Liver (tissue), 9 donors: ENCODE data around the gene CABLES1. TPM values are rescaled to one million over a fixed set of nuclear protein-coding genes. Genes with fewer than 3 reads are reported as not detected.
"Not testable (repeated sequence)": the region's sequence is repeated elsewhere in the genome, so short reads cannot be mapped to it uniquely, and the experiment has no call there.

Experiments used
- DNase-seq: peaks from one replicate; pipeline ENCODE4 v3.0.0-alpha.2; 2017; ENCODE audit warnings: low spot score
- H3K27ac ChIP-seq, 2 donors: one replicate each; pipeline ENCODE4 v1.7.0; 2013; ENCODE audit warnings: inconsistent platforms in 2 of 2, low read length in 2 of 2, control low read depth in 1 of 2, low read depth in 1 of 2, mild to moderate bottlenecking in 1 of 2
- H3K27me3 ChIP-seq, 4 donors: one replicate each; pipeline versions ENCODE4 v1.6.1 to v1.7.0; 2013; ENCODE audit warnings: low read length in 3 of 4, inconsistent platforms in 1 of 4, mild to moderate bottlenecking in 1 of 4, moderate library complexity in 1 of 4; ENCODE audit not compliant: control insufficient read depth in 4 of 4, insufficient read depth in 4 of 4
- H3K36me3 ChIP-seq, 4 donors: one replicate each; pipeline versions ENCODE4 v1.6.1 to v1.7.0; 2013; ENCODE audit warnings: low read length in 3 of 4, mild to moderate bottlenecking in 3 of 4, low read depth in 1 of 4, moderate library complexity in 1 of 4; ENCODE audit not compliant: control insufficient read depth in 4 of 4, insufficient read depth in 3 of 4
- H3K4me1 ChIP-seq, 4 donors: one replicate each; pipeline versions ENCODE4 v1.6.1 to v1.7.0; 2013; ENCODE audit warnings: low read length in 3 of 4, mild to moderate bottlenecking in 3 of 4, moderate library complexity in 1 of 4; ENCODE audit not compliant: control insufficient read depth in 4 of 4, insufficient read depth in 4 of 4
- H3K4me3 ChIP-seq, 3 donors: one replicate each; pipeline versions ENCODE4 v1.6.1 to v1.7.0; 2013; ENCODE audit warnings: low read length in 3 of 3, control low read depth in 1 of 3, low read depth in 1 of 3, mild to moderate bottlenecking in 1 of 3
- H3K9ac ChIP-seq, 2 donors: one replicate each; pipeline ENCODE4 v1.7.0; 2013; ENCODE audit warnings: low read length in 2 of 2, mild to moderate bottlenecking in 2 of 2, moderate library complexity in 2 of 2, control low read depth in 1 of 2, low read depth in 1 of 2
- H3K9me3 ChIP-seq, 4 donors: one replicate each; pipeline versions ENCODE4 v1.6.1 to v1.7.0; 2013; ENCODE audit warnings: low read length in 3 of 4; ENCODE audit not compliant: control insufficient read depth in 4 of 4
- ATF3 ChIP-seq: IDR thresholded peaks from 2 replicates; pipeline ENCODE4 v1.6.1; 2016; ENCODE audit warnings: antibody characterized with exemption
- EGR1 ChIP-seq, 2 donors: IDR thresholded peaks; 2 replicates each; pipeline ENCODE4 v1.6.1; 2016 to 2018; ENCODE audit warnings: antibody characterized with exemption in 2 of 2, low read depth in 2 of 2
- FOXA1 ChIP-seq: IDR thresholded peaks from 2 replicates; pipeline ENCODE4 v1.6.1; 2016; ENCODE audit warnings: antibody characterized with exemption
- FOXA2 ChIP-seq: IDR thresholded peaks from 2 replicates; pipeline ENCODE4 v1.6.1; 2016; ENCODE audit warnings: antibody characterized with exemption
- GABPA ChIP-seq, 2 donors: IDR thresholded peaks in 1 of 2; conservative IDR thresholded peaks in 1 of 2; 2 replicates each; pipeline ENCODE4 v1.6.1; 2016; ENCODE audit warnings: antibody characterized with exemption in 2 of 2, mild to moderate bottlenecking in 1 of 2, moderate library complexity in 1 of 2
- HNF4A ChIP-seq, 2 donors: conservative IDR thresholded peaks; 2 replicates each; pipeline ENCODE4 v1.6.1; 2016; ENCODE audit warnings: antibody characterized with exemption in 2 of 2, mild to moderate bottlenecking in 2 of 2
- HNF4G ChIP-seq: IDR thresholded peaks from 2 replicates; pipeline ENCODE4 v1.6.1; 2016; ENCODE audit warnings: antibody characterized with exemption
- JUND ChIP-seq, 2 donors: IDR thresholded peaks; 2 replicates each; pipeline ENCODE4 v1.6.1; 2016; ENCODE audit warnings: antibody characterized with exemption in 2 of 2
- NR2F2 ChIP-seq: IDR thresholded peaks from 2 replicates; pipeline ENCODE4 v1.6.1; 2016; ENCODE audit warnings: antibody characterized with exemption
- RAD21 ChIP-seq, 2 donors: IDR thresholded peaks; 2 replicates each; pipeline ENCODE4 v1.6.1; 2016; ENCODE audit warnings: antibody characterized with exemption in 2 of 2, mild to moderate bottlenecking in 2 of 2
- RXRA ChIP-seq, 2 donors: IDR thresholded peaks; 2 replicates each; pipeline ENCODE4 v1.6.1; 2017 to 2018; ENCODE audit warnings: antibody characterized with exemption in 2 of 2, mild to moderate bottlenecking in 1 of 2
- TAF1 ChIP-seq: conservative IDR thresholded peaks from 2 replicates; pipeline ENCODE4 v1.6.1; 2016; ENCODE audit warnings: antibody characterized with exemption, mild to moderate bottlenecking
- WGBS: extraction: QIAGEN DNeasy Blood & Tissue Kit; methylation state at CpG from one replicate; pipeline ENCODE4 v1.1.7; 2013; 5-methylcytosine and 5-hydroxymethylcytosine counted together
- polyA plus RNA-seq, 2 donors: library from polyadenylated mRNA; stranded (reverse) in 1 of 2; unstranded in 1 of 2; fragments of 200-250 nt in 1 of 2; fragments of >200 nt in 1 of 2; fragmentation: Nextera tagmentation in 1 of 2; extraction: Ambion mirVana in 1 of 2; gene quantifications; one replicate each; pipeline versions ENCODE4 v1.2.1 to v1.2.3, GENCODE V29; 2013 to 2015
- total RNA-seq, 2 donors: library from RNA; depleted of rRNA; stranded (reverse); fragments of >200 nt; gene quantifications; one replicate each; pipeline ENCODE4 v1.2.3, GENCODE V29; 2014
- TF ChIP-seq, protein P1 (sequence below): fragments of 150-350 bp; IDR thresholded peaks from 2 replicates; pipeline ENCODE4 v1.5.1; 2017; ENCODE audit warnings: improper control_type of control experiment, low read depth, low read length; ENCODE audit not compliant: missing input control
- TF ChIP-seq, protein P2 (sequence below): IDR thresholded peaks from 2 replicates; pipeline ENCODE4 v1.6.1; 2016; ENCODE audit warnings: antibody characterized with exemption
- TF ChIP-seq, protein P3 (sequence below): IDR thresholded peaks from 2 replicates; pipeline ENCODE4 v1.6.1; 2016; ENCODE audit warnings: antibody characterized with exemption, mild to moderate bottlenecking
- donor health status: healthy.
- donor health status: healthy.
- donor health status: healthy.
- donor health status: healthy.
- donor health status: healthy.

The CABLES1 gene
- total and polyA plus RNA-seq, 4 donors: 3.3 to 8.9 (median 4.5) TPM

- DNase-seq: no peak
- no peaks in the 10 kb centered on the region for H3K36me3 ChIP-seq
- 94% methylated on average over 7 of the region's 7 CpGs for WGBS
- no peaks in the 10 kb centered on the region for H3K4me1 ChIP-seq
- no peaks in the 10 kb centered on the region for H3K9me3 ChIP-seq
- no peak overlapping the region for H3K4me3 ChIP-seq
- no peak overlapping the region for H3K27ac ChIP-seq
- no peak for TF ChIP-seq ATF3
- TF ChIP-seq EGR1 (IDR thresholded peaks at IDR 0.05; ENCODE audit: low read depth in 2 of 2): no peak
- TF ChIP-seq TAF1: no peak
- no peak for TF ChIP-seq GABPA (IDR thresholded peaks at IDR 0.05 in 1 of 2, conservative IDR thresholded peaks at IDR 0.05 in 1 of 2)
- TF ChIP-seq JUND (IDR thresholded peaks at IDR 0.05): no peak
- no peak for TF ChIP-seq FOXA1
- TF ChIP-seq, protein P1, sequence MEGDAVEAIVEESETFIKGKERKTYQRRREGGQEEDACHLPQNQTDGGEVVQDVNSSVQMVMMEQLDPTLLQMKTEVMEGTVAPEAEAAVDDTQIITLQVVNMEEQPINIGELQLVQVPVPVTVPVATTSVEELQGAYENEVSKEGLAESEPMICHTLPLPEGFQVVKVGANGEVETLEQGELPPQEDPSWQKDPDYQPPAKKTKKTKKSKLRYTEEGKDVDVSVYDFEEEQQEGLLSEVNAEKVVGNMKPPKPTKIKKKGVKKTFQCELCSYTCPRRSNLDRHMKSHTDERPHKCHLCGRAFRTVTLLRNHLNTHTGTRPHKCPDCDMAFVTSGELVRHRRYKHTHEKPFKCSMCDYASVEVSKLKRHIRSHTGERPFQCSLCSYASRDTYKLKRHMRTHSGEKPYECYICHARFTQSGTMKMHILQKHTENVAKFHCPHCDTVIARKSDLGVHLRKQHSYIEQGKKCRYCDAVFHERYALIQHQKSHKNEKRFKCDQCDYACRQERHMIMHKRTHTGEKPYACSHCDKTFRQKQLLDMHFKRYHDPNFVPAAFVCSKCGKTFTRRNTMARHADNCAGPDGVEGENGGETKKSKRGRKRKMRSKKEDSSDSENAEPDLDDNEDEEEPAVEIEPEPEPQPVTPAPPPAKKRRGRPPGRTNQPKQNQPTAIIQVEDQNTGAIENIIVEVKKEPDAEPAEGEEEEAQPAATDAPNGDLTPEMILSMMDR: no peak
- no peak for TF ChIP-seq HNF4G
- TF ChIP-seq HNF4A (conservative IDR thresholded peaks at IDR 0.05): no peak
- TF ChIP-seq RAD21 (IDR thresholded peaks at IDR 0.05): no peak
- TF ChIP-seq FOXA2: no peak
- TF ChIP-seq, protein P2, sequence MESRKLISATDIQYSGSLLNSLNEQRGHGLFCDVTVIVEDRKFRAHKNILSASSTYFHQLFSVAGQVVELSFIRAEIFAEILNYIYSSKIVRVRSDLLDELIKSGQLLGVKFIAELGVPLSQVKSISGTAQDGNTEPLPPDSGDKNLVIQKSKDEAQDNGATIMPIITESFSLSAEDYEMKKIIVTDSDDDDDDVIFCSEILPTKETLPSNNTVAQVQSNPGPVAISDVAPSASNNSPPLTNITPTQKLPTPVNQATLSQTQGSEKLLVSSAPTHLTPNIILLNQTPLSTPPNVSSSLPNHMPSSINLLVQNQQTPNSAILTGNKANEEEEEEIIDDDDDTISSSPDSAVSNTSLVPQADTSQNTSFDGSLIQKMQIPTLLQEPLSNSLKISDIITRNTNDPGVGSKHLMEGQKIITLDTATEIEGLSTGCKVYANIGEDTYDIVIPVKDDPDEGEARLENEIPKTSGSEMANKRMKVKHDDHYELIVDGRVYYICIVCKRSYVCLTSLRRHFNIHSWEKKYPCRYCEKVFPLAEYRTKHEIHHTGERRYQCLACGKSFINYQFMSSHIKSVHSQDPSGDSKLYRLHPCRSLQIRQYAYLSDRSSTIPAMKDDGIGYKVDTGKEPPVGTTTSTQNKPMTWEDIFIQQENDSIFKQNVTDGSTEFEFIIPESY: no peak
- no peak overlapping the region for H3K9ac ChIP-seq
- no peaks in the 10 kb centered on the region for H3K27me3 ChIP-seq
These were observed 27.6 kb upstream of the CABLES1 start for GRCh38 chr18:23107718-23108117.

- Histone ChIP-seq H3K36me3 (no peaks in the 10 kb centered on the region), H3K4me1 (no peaks in the 10 kb centered on the region), H3K9ac (no peak overlapping the region), H3K27me3 (no peaks in the 10 kb centered on the region), H3K4me3 (no peak overlapping the region), H3K9me3 (no peaks in the 10 kb centered on the region), H3K27ac (no peak overlapping the region)
- TF ChIP-seq ATF3 (no peak), RXRA (IDR thresholded peaks at IDR 0.05) (no peak), EGR1 (IDR thresholded peaks at IDR 0.05; ENCODE audit: low read depth in 2 of 2) (no peak), HNF4A (conservative IDR thresholded peaks at IDR 0.05) (no peak), FOXA1 (no peak), NR2F2 (no peak), TAF1 (no peak), HNF4G (no peak), GABPA (IDR thresholded peaks at IDR 0.05 in 1 of 2, conservative IDR thresholded peaks at IDR 0.05 in 1 of 2) (no peak)
- TF ChIP-seq, protein P3, sequence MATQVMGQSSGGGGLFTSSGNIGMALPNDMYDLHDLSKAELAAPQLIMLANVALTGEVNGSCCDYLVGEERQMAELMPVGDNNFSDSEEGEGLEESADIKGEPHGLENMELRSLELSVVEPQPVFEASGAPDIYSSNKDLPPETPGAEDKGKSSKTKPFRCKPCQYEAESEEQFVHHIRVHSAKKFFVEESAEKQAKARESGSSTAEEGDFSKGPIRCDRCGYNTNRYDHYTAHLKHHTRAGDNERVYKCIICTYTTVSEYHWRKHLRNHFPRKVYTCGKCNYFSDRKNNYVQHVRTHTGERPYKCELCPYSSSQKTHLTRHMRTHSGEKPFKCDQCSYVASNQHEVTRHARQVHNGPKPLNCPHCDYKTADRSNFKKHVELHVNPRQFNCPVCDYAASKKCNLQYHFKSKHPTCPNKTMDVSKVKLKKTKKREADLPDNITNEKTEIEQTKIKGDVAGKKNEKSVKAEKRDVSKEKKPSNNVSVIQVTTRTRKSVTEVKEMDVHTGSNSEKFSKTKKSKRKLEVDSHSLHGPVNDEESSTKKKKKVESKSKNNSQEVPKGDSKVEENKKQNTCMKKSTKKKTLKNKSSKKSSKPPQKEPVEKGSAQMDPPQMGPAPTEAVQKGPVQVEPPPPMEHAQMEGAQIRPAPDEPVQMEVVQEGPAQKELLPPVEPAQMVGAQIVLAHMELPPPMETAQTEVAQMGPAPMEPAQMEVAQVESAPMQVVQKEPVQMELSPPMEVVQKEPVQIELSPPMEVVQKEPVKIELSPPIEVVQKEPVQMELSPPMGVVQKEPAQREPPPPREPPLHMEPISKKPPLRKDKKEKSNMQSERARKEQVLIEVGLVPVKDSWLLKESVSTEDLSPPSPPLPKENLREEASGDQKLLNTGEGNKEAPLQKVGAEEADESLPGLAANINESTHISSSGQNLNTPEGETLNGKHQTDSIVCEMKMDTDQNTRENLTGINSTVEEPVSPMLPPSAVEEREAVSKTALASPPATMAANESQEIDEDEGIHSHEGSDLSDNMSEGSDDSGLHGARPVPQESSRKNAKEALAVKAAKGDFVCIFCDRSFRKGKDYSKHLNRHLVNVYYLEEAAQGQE: no peak
- TF ChIP-seq, protein P2: no peak
- DNase-seq: no peak
- WGBS: 64% methylated on average over 5 of the region's 5 CpGs
These were observed 26.8 kb upstream of the CABLES1 start for GRCh38 chr18:23108496-23108895.

GRCh38 chr18:23109163-23109562 lies 26.1 kb upstream of the CABLES1 start:
- not testable (repeated sequence) for DNase-seq, H3K9me3 ChIP-seq, H3K27me3 ChIP-seq, H3K27ac ChIP-seq, H3K9ac ChIP-seq, H3K4me1 ChIP-seq, H3K36me3 ChIP-seq, H3K4me3 ChIP-seq
- WGBS: 97% methylated on average over 9 of the region's 9 CpGs
